K562 (cell line): ENCODE results near the gene LGR6. TPM values are rescaled to one million over a fixed set of nuclear protein-coding genes. Genes with fewer than 3 reads are reported as not detected.

Source experiments
- BACH1 ChIP-seq: fragments of 200-800 bp; sonication (Bioruptor generic); IDR thresholded peaks from 2 replicates; pipeline ENCODE4 v1.6.1; 2016; ENCODE audit warnings: missing genetic modification characterization, missing compliant biosample characterization
- BRF1 ChIP-seq: IDR thresholded peaks from 3 replicates; pipeline ENCODE4 v1.6.1; 2011; ENCODE audit warnings: borderline replicate concordance, mild to moderate bottlenecking; ENCODE audit not compliant: insufficient read length; ENCODE audit errors: extremely low read depth
- HEY1 ChIP-seq: fragments of 250-450 bp; sonication (Bioruptor Pico); IDR thresholded peaks from 2 replicates; pipeline ENCODE4 v1.5.0; 2020; ENCODE audit warnings: mild to moderate bottlenecking, moderate library complexity, borderline replicate concordance
- HMGN3 ChIP-seq: IDR thresholded peaks from 2 replicates; pipeline ENCODE4 v1.6.1; 2011; ENCODE audit warnings: borderline replicate concordance, low read depth, mild to moderate bottlenecking, mixed read lengths, low read length; ENCODE audit not compliant: insufficient read length; ENCODE audit errors: extremely low read depth
- KLF16 ChIP-seq: IDR thresholded peaks from 2 replicates; pipeline ENCODE4 v1.6.1; 2016; ENCODE audit warnings: antibody characterized with exemption
- MTF1 ChIP-seq: fragments of 250-450 bp; sonication (Bioruptor Pico); IDR thresholded peaks from 2 replicates; pipeline ENCODE4 v1.9.0; 2021; ENCODE audit warnings: moderate library complexity, mild to moderate bottlenecking, inconsistent platforms, borderline replicate concordance
- NR2F6 ChIP-seq: fragments of 450-650 bp; formaldehyde crosslinking; IDR thresholded peaks from 2 replicates; pipeline ENCODE4 v1.4.0; 2020; ENCODE audit warnings: mild to moderate bottlenecking
- RBFOX2 ChIP-seq: fragments of 200-400 bp; formaldehyde crosslinking; IDR thresholded peaks from 2 replicates; pipeline ENCODE4 v1.6.1; 2017; ENCODE audit warnings: low read depth, mild to moderate bottlenecking, low read length, moderate library complexity
- SRSF1 ChIP-seq: fragments of 200-400 bp; formaldehyde crosslinking; IDR thresholded peaks from 2 replicates; pipeline ENCODE4 v1.6.1; 2017; ENCODE audit warnings: mild to moderate bottlenecking, low read depth, low read length, moderate library complexity
- STAG1 ChIP-seq: sonication (generic); formaldehyde crosslinking; IDR thresholded peaks from 2 replicates; pipeline ENCODE4 v1.5.0; 2020; ENCODE audit warnings: missing genetic modification reagents, borderline replicate concordance
- THRA ChIP-seq: fragments of 450-650 bp; IDR thresholded peaks from 2 replicates; pipeline ENCODE4 v1.6.1; 2017; ENCODE audit warnings: mild to moderate bottlenecking, moderate library complexity
- ZBTB40 ChIP-seq, 2 experiments: fragments of 450-650 bp in 1 of 2; sonication (generic) in 1 of 2; formaldehyde crosslinking in 1 of 2; IDR thresholded peaks; 2 replicates each; pipeline versions ENCODE4 v1.7.1 to v1.9.0; 2016 to 2022; ENCODE audit warnings: inconsistent platforms in 1 of 2, mild to moderate bottlenecking in 1 of 2, missing genetic modification reagents in 1 of 2
- ZBTB5 ChIP-seq: fragments of 450-650 bp; IDR thresholded peaks from 2 replicates; pipeline ENCODE4 v1.6.1; 2017; ENCODE audit warnings: antibody characterized with exemption
- ZC3H4 ChIP-seq: sonication (generic); formaldehyde crosslinking; IDR thresholded peaks from 2 replicates; pipeline ENCODE4 v1.9.0; 2021; ENCODE audit warnings: missing genetic modification reagents, borderline replicate concordance
- ZKSCAN8 ChIP-seq: fragments of 200-800 bp; sonication (Bioruptor generic); IDR thresholded peaks from 2 replicates; pipeline ENCODE4 v1.6.1; 2016; ENCODE audit warnings: missing genetic modification characterization, missing compliant biosample characterization
- polyA plus RNA-seq, 8 experiments: library from polyadenylated mRNA; depleted of rRNA in 4 of 8; stranded (reverse) in 5 of 8; unstranded in 3 of 8; fragments of >200 nt; fragmentation: Nextera tagmentation in 2 of 8; fragmentation: Illumina TruSeq in 1 of 8; extraction: Ambion mirVana in 2 of 8; extraction: Trizol in 1 of 8; gene quantifications; 2 replicates each; pipeline versions ENCODE4 v1.2.1 to v1.2.3, GENCODE V29; 2011 to 2014; ENCODE audit warnings: inconsistent platforms in 1 of 8, missing spikeins in 1 of 8
- total RNA-seq, 7 experiments: library from RNA; depleted of rRNA in 6 of 7; stranded (reverse); fragments of >200 nt in 6 of 7; fragmentation: Illumina TruSeq in 2 of 7; extraction: Trizol in 2 of 7; gene quantifications; 2 replicates each; pipeline versions ENCODE4 v1.2.1 to v1.2.3, GENCODE V29; 2011 to 2021; ENCODE audit warnings: low replicate concordance in 1 of 7

The LGR6 gene
- total and polyA plus RNA-seq, 9 of the 15 experiments (the other 6 are each of a cell fraction or from before 2014, with no cell fraction given): 0.01 to 0.54 (median 0.17) TPM; not detected in 1

GRCh38 chr1:202158810-202159533 is 34.6 kb upstream of the LGR6 start (continued):
- TF ChIP-seq RBFOX2 (no peak; the same call in none of the 2 replicates), SRSF1 (no peak), THRA (no peak), HEY1 (no peak), ZKSCAN8 (CRISPR knock-in tag) (no peak), ZBTB5 (no peak), ZC3H4 (CRISPR knock-in tag) (no peak), NR2F6 (CRISPR knock-in tag) (no peak), BACH1 (tag) (no peak), ZBTB40 (IDR thresholded peaks at IDR 0.05) (peak; percentile 30), ZBTB40 (CRISPR knock-in tag; IDR thresholded peaks at IDR 0.05) (no peak), BRF1 (no peak), KLF16 (no peak), HMGN3 (peak; percentile 65), MTF1 (CRISPR knock-in tag) (no peak), STAG1 (CRISPR knock-in tag) (no peak)
